ENCODE measurements around the gene OR5H15. TPM values are rescaled to one million over a fixed set of nuclear protein-coding genes. Genes with fewer than 3 reads are reported as not detected.

The OR5H15 gene
- total RNA-seq (2021; ENCODE audit: unreplicated experiment) (not detected), Bru-seq, nascent RNA (not detected), BruChase-seq, experiment 1, labeled RNA remaining after a 6-hour chase (not detected), BruChase-seq, experiment 2, labeled RNA remaining after a 2-hour chase (not detected)
- not detected in 2 replicates for polyA plus RNA-seq (2012)
- long read RNA-seq: 0 reads

GRCh38 chr3:98166396-98166795, at the start of gene OR5H15:
OR5H15 (plus strand) TSS chr3:98166696; CDS start chr3:98168700, 2,004 bp downstream.
- DNase-seq (ENCODE audit: low read depth, low spot score) (no peak), ATAC-seq (no peak)
- H3K9ac ChIP-seq (ENCODE audit: low read length): no peak within 1 kb of the TSS
- intact Hi-C loops (cut with micrococcal nuclease): no loop called here
- H3K27me3 ChIP-seq (ENCODE audit: insufficient read depth, low read length): no peaks in the 10 kb centered on the region
- no peak within 1 kb of the TSS for H3K4me2 ChIP-seq (ENCODE audit: low read length)
- no peak within 1 kb of the TSS for H2AFZ ChIP-seq (ENCODE audit: low read depth, low read length, poor library complexity, severe bottlenecking)
- ChIA-PET RAD21 (ENCODE audit: low non-redundant PET in 1 of 2, low total read pairs in 2 of 2, uncharacterized antibody in 2 of 2, unreplicated experiment in 2 of 2) (no interaction called here), POLR2A (no interaction called here), CTCF (no interaction called here)
- H3K36me3 ChIP-seq (ENCODE audit: control insufficient read depth in 1 of 2, insufficient read depth in 2 of 2, low read length in 2 of 2): no peaks in the 10 kb centered on the region
- no peaks in the 10 kb centered on the region for H3K4me1 ChIP-seq (ENCODE audit: control insufficient read depth in 1 of 2, insufficient read depth in 2 of 2, low read length in 2 of 2)
- no peaks in the 10 kb centered on the region for H3K9me3 ChIP-seq (ENCODE audit: control insufficient read depth in 1 of 2, insufficient read depth in 1 of 2, low read depth in 1 of 2, low read length in 2 of 2)
- BruUV-seq (replicated peaks): no TSS peak
- H3K9me2 ChIP-seq (ENCODE audit: insufficient read depth): no peaks in the 10 kb centered on the region
- H3K4me3 ChIP-seq (replicated peaks in 1 of 2; ENCODE audit: low read depth in 1 of 2, low read length in 2 of 2): no peak within 1 kb of the TSS
- TF ChIP-seq POLR2AphosphoS5 (IDR thresholded peaks at IDR 0.05; ENCODE audit: low read depth, low read length): no peak
- no peak for TF ChIP-seq ELF1 (IDR thresholded peaks at IDR 0.05; ENCODE audit: borderline replicate concordance, low read depth)
- no peaks in the 10 kb centered on the region for H4K20me1 ChIP-seq (ENCODE audit: insufficient read depth)
- H3K79me2 ChIP-seq (ENCODE audit: insufficient read depth, low read length): no peaks in the 10 kb centered on the region
- H3K27ac ChIP-seq (ENCODE audit: low read depth, low read length): no peak within 1 kb of the TSS

GRCh38 chr3:98130421-98130820, 36.1 kb upstream of the OR5H15 start, which contains the start of gene OR5H1:
OR5H1 (plus strand) TSS chr3:98130721; CDS start chr3:98132698, 1,977 bp downstream.
- H3K27ac ChIP-seq (ENCODE audit: low read depth, low read length): no peak within 1 kb of the TSS
- H3K4me3 ChIP-seq (replicated peaks in 1 of 2; ENCODE audit: low read depth in 1 of 2, low read length in 2 of 2): no peak within 1 kb of the TSS
- ChIA-PET CTCF (no interaction called here), RAD21 (ENCODE audit: low non-redundant PET in 1 of 2, low total read pairs in 2 of 2, uncharacterized antibody in 2 of 2, unreplicated experiment in 2 of 2) (no interaction called here), POLR2A (no interaction called here)
- no peaks in the 10 kb centered on the region for H4K20me1 ChIP-seq (ENCODE audit: insufficient read depth)
- no peaks in the 10 kb centered on the region for H3K27me3 ChIP-seq (ENCODE audit: insufficient read depth, low read length)
- no peaks in the 10 kb centered on the region for H3K36me3 ChIP-seq (ENCODE audit: control insufficient read depth in 1 of 2, insufficient read depth in 2 of 2, low read length in 2 of 2)
- no peaks in the 10 kb centered on the region for H3K9me2 ChIP-seq (ENCODE audit: insufficient read depth)
- ATAC-seq: no peak
- no peaks in the 10 kb centered on the region for H3K4me1 ChIP-seq (ENCODE audit: control insufficient read depth in 1 of 2, insufficient read depth in 2 of 2, low read length in 2 of 2)
- BruUV-seq (replicated peaks): no TSS peak
- no peaks in the 10 kb centered on the region for H3K79me2 ChIP-seq (ENCODE audit: insufficient read depth, low read length)
- no peak within 1 kb of the TSS for H2AFZ ChIP-seq (ENCODE audit: low read depth, low read length, poor library complexity, severe bottlenecking)
- H3K9ac ChIP-seq (ENCODE audit: low read length): no peak within 1 kb of the TSS
- DNase-seq (ENCODE audit: low read depth, low spot score): no peak
- no peaks in the 10 kb centered on the region for H3K9me3 ChIP-seq (ENCODE audit: control insufficient read depth in 1 of 2, insufficient read depth in 1 of 2, low read depth in 1 of 2, low read length in 2 of 2)
- TF ChIP-seq ZNF274 (IDR thresholded peaks at IDR 0.05; ENCODE audit: low read depth, low read length): no peak
- no peak for TF ChIP-seq ELF1 (IDR thresholded peaks at IDR 0.05; ENCODE audit: borderline replicate concordance, low read depth)
- no peak for TF ChIP-seq EZH2 (IDR thresholded peaks at IDR 0.05)
- TF ChIP-seq JUND (IDR thresholded peaks at IDR 0.05): no peak
- TF ChIP-seq CTCF (IDR thresholded peaks at IDR 0.05 in 2 of 3, conservative IDR thresholded peaks at IDR 0.05 in 1 of 3; ENCODE audit: borderline replicate concordance in 1 of 3, insufficient read depth in 1 of 3, low read depth in 2 of 3, low read length in 2 of 3): no peak
- no peak for TF ChIP-seq POLR2AphosphoS5 (IDR thresholded peaks at IDR 0.05; ENCODE audit: low read depth, low read length)
- TF ChIP-seq POLR2A (IDR thresholded peaks at IDR 0.05; ENCODE audit: borderline replicate concordance, extremely low read depth, insufficient read depth, insufficient read length): no peak
- no peak for TF ChIP-seq EGR1 (IDR thresholded peaks at IDR 0.05; ENCODE audit: low read depth)
- no peak for TF ChIP-seq YY1 (IDR thresholded peaks at IDR 0.05; ENCODE audit: extremely low read depth, insufficient replicate concordance, low read depth, low read length)
- no peak for TF ChIP-seq REST (IDR thresholded peaks at IDR 0.05; ENCODE audit: low read depth)
- no peak for TF ChIP-seq TCF7L2 (IDR thresholded peaks at IDR 0.05; ENCODE audit: borderline replicate concordance, extremely low read depth, insufficient read depth, insufficient read length)
- H3K4me2 ChIP-seq (ENCODE audit: low read length): no peak within 1 kb of the TSS
- intact Hi-C loops (cut with micrococcal nuclease): no loop called here

Data from HCT116 (cell line).